GM21360 (cell line): ENCODE data around the gene MICAL2.

Source experiments
- ATAC-seq: cut with Tn5 transposase; IDR thresholded peaks from one replicate; pipeline ENCODE4 v1.9.1; 2021; ENCODE audit warnings: mild to moderate bottlenecking, moderate library complexity; ENCODE audit not compliant: unreplicated experiment

MICAL2 gene

DNA sequence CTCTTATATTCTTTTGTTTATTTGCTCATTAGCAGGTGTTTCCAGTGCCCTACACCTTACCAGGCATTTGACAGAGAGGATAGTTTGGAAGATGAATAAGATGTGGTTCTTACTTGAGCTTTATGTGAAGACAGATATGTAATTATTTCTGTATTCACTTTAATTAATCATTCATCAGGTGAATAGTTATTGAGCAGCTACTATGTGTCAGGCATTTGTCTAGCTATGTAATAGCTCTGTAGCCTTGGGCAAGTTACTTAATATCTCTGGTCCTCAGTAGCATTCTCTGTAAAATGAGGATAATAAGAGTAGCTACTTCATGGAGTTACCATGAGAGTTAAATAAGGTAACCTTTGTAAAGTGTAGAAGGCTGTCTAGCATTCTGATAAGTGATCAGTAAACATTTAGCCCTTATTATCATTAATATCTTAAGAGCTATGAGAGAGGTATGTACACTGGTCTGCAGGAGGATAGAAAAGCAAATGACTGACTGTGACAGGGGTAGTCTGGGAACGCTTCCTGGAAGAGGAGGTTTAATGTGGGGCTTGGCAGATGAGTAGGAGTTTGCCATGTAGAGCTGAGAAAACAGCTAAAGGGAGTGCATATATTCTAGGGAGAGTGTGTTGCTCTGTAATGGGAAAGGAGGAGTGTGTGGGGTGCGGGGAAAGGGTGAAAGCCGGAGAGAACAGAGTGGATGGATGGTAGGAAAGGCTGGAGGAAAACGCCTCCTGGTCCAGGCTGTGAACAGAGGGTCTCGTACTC lies 56.1 kb downstream of the MICAL2 start:
- ATAC-seq: no peak

- ATAC-seq: no peak
Measured at GRCh38 chr11:12167061-12168000, 56.9 kb downstream of the MICAL2 start.

DNA sequence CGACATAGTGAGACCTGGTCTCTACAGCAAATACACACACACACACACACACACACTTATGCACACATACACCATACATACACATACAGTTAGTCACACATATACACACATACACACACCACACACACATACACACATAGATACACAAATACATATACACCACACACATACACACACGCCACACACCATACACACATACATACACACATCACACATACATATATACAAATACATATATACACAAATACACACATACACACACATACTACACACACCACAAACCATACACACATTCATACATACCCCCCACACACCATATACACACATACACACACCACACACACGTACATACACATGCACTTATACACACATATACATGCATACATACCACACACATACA lies 57.7 kb downstream of the MICAL2 start:
- no peak for ATAC-seq

GRCh38 chr11:12169822-12170221 lies 59.4 kb downstream of the MICAL2 start:
- ATAC-seq: no peak

DNA sequence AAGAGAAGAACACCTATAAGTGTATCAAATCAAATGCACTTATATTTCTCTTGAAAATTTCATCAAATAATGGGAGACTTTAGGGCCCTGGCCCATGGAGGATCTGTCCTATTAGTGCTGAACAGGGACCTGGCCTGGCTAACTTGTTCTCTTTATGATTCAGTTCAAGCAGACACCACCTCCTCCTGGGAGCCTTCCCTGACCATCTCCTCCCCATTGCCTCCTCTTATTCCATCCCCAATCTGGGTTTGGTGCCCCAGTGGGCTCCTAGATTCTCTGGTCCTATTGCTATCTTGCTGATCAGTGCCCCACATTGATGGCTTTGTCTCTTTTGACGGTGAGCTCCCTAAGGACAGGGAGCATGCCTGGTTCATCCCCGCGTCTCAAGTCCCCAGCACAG lies 60.1 kb downstream of the MICAL2 start:
- ATAC-seq: no peak

DNA sequence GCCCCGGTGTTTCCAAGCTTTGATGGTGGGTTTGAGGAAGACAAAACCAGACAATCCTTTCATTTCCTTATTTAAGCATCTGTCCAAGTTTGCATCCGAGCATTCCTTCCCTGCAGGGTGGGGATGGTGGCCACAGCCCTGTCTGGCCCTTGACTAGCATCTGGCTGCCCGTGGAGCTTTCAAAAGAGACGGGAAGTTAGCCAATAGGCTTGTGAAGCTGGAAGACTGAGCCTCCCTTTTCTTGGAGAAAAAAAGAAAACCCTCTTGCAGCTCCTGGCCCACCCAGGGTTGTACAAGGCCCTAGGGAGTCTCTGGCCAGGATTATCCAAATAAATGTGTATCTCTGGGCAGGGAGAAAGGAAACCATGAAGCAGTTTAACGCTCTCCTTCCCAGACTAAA lies 60.6 kb downstream of the MICAL2 start:
- no peak for ATAC-seq

GRCh38 chr11:12171921-12172320 lies 61.5 kb downstream of the MICAL2 start:
- ATAC-seq: no peak

GRCh38 chr11:12172493-12173013 lies 62.2 kb downstream of the MICAL2 start:
- ATAC-seq: no peak

- ATAC-seq: no peak
Measured at GRCh38 chr11:12173111-12173510, 62.7 kb downstream of the MICAL2 start.

DNA sequence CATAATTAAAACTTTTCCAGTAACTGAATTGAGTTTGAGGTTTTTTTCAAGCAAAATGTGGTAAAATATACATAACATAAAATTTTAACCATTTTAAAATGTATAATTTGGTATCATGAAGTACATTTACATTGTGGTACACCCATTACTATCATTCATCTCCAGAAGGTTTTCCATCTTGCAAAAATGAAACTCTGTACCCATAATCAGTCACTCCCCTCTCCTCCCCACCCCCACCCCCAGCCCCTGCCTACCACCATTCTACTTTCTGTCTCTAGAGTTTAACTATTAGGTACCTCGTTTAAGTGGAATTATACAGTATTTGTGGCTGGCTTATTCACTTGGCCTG lies 63.7 kb downstream of the MICAL2 start:
- ATAC-seq: peak; percentile 25

DNA sequence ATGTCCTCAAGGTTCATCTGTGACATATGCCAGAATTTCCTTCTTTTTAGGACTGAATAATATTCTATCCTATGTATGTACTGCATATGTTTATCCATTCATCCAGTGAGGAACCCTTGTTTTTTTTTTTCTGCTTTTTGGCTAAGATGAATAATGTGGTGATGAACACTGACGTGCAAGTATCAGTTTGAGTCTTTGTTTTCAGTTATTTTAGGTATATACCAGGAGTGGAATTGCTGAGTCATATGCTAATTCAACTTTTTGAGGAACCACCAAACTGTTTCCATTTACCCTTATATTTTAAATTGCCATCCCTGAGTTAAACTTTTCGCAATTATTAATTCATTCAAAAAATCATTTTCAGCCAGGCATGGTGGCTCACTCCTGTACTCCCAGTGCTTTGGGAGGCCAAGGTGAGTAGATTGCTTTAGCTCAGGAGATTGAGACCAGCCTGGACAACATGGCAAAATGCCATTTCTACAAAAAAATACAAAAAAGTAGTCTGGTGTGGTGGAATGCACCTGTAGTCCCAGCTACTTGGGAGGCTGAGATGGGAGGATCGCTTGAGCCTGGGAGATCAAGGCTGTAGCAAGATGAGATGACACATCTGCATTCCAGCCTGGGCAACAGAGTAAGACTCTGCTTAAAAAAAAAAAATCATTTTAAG lies 64.2 kb downstream of the MICAL2 start:
- ATAC-seq: peak; percentile 88

GRCh38 chr11:12175694-12176241 lies 65.4 kb downstream of the MICAL2 start:
- no peak for ATAC-seq

GRCh38 chr11:12176410-12176809 lies 66.0 kb downstream of the MICAL2 start:
- no peak for ATAC-seq

DNA sequence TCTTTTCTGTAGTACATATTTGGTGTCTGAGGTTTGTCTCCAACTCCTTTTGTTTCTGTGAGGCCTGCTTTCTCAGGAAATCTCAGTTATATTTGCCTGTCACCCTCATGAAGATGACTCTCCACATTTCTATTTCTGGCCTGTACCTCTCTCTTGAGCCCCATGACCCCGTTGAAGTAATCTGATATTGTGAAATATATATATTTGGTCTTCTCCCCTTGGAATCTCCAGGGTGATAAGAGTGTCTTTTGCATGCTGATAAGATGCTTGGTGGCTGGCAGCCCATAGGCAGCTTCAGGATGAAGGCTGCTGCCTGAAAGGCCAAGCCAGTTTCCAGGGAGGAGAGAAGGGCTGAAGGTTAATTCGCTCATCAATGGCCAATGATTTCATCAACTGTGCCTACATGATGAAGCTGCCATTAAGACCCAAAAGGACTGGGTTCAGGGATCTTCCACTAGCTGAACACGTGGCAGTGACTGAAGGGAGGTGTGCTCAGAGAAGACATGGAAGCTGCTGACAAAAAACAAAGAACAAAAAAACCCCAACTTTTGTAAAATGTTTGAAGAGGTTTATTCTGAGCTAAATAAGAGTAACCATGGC lies 67.4 kb downstream of the MICAL2 start:
- no peak for ATAC-seq

- ATAC-seq: no peak
Measured at GRCh38 chr11:12179019-12179418, 68.6 kb downstream of the MICAL2 start.

DNA sequence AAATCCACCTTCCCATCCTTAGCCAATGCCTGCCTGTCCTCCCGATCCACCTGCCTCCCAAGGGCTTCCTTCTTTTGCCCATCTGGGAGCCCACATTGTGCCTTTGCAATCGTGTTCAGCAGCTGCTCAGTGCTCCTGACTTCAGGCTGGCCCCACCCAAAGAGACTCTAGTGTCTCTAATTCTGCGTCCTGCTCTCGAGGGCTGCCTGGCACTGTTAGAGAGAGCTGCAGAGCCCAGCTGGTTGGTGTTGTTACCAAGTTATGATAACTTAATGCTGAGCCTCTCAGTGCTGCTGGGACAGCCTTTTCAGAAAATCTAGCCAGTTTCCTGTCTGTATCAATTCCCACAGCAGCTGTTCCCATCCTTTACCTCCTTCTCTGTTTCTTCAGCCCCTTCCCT lies 69.1 kb downstream of the MICAL2 start:
- no peak for ATAC-seq

DNA sequence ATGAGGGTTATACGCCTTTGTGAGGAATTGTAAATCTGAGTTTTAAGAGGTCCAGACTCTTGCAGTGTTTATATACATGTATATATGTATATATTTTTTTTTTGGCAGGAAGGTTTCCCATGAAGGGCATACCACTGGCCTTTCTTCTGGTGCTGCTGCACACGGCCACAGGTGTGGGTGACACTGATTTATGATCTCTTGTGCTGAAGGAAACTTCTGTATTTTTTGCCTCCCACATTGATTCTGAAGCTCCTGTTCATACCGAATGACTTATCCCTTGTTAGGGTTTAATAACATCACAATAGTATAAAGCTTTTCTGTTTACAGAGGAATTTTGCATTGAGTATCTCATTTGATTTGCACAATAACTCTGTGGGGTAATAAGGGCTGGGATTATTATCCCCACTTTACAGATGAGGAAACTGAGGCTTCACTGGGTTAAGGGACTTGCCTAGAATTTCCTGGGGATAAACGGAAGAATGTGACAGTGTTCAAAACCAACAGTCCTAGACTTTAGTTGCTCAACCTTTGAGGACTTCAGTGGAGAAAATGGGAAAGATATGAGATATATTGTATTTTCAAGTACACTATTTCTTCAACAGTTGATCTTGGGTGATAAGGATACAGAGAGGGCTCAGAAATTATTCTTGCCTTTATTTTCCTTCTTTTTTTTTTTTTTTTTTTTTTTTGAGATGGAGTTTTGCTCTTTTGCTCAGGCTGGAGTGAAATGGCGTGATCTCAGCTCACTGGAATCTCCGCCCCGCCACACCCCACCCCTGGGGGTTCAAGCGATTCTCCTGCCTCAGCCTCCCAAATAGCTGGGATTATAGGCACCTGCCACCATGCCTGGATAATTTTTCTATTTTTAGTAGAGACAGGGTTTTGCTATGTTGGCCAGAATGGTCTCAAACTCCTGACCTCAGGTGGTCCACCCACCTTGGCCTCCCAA lies 70.1 kb downstream of the MICAL2 start:
- ATAC-seq: no peak

DNA sequence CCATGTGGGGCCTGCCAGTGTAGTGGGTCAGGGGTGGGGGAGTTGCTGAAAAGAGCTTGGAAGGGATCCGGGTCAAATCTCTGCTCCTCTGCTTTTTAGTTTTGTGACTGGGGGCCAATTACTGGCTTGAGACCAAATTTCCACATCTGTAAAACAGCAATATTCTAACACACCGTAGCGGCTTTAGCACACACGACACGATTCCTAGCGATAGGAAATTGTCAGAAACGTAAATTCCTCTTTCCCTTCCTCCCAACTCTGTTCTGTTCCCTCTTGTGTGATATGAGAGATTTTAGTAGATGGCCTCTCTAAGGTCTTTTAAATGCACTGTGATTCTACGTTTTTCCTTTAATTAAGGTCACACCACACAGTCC lies 71.9 kb downstream of the MICAL2 start:
- no peak for ATAC-seq

GRCh38 chr11:12182676-12183541 lies 72.5 kb downstream of the MICAL2 start:
- ATAC-seq: no peak
